HCT116 (cell line): ENCODE results near the gene TSC1. TPM values are rescaled to one million over a fixed set of nuclear protein-coding genes. Genes with fewer than 3 reads are reported as not detected.
"Not testable (repeated sequence)": the region's sequence is repeated elsewhere in the genome, so short reads cannot be mapped to it uniquely, and the experiment has no call there.

Experiments
- ATAC-seq: fragments of 200-7000 bp; cut with Tn5 transposase; 2 replicates; pipeline ENCODE4 v1.9.1; 2020; ENCODE audit warnings: mild to moderate bottlenecking, moderate library complexity
- BruUV-seq: library from RNA; stranded (reverse); fragments of 400-500 nt; replicated peaks from 2 replicates; lab custom pipeline; 2021; lab: Mats Ljungman, UMichigan
- CTCF ChIA-PET: fragments of 300-600 bp; sonication (Branson Sonifier 250); formaldehyde crosslinking; loops from one replicate; lab custom pipeline; 2021; ENCODE audit warnings: antibody characterized with exemption; lab: Charles Lee
- POLR2A ChIA-PET: fragments of 300-600, 350-600 bp; sonication (Branson Sonifier 250); formaldehyde crosslinking; loops from one replicate; lab custom pipeline; 2021; ENCODE audit warnings: antibody characterized with exemption; lab: Charles Lee
- RAD21 ChIA-PET, 2 experiments: fragments of 300-600 bp; sonication (Branson Sonifier 250); formaldehyde crosslinking; loops; one replicate each; lab custom pipeline; 2023; ENCODE audit warnings: low total read pairs in 2 of 2; ENCODE audit not compliant: uncharacterized antibody in 2 of 2, unreplicated experiment in 2 of 2, low non-redundant PET in 1 of 2; lab: Charles Lee
- DNase-seq: peaks from one replicate; pipeline ENCODE4 v3.0.0-alpha.2; 2010; ENCODE audit warnings: low read depth, low spot score
- H2AFZ ChIP-seq: fragments of 200-600 bp; shearing (Covaris generic), sonication (generic); 2 replicates; pipeline ENCODE4 v1.6.1; 2017; ENCODE audit warnings: low read depth, mixed run types, mixed read lengths, antibody characterized with exemption, low read length; ENCODE audit not compliant: poor library complexity, severe bottlenecking
- H3K27ac ChIP-seq: 2 replicates; pipeline ENCODE4 v1.5.1; 2012; ENCODE audit warnings: low read depth, low read length
- H3K27me3 ChIP-seq: fragments of 200-600 bp; sonication (generic); 2 replicates; pipeline ENCODE4 v1.6.1; 2016; ENCODE audit warnings: mixed run types, low read length, mixed read lengths; ENCODE audit not compliant: insufficient read depth
- H3K36me3 ChIP-seq, 2 experiments: fragments of 200-500 bp in 1 of 2; fragments of 200-600 bp in 1 of 2; sonication (Bioruptor generic) in 1 of 2; sonication (generic) in 1 of 2; 2 replicates each; pipeline versions ENCODE4 v1.5.1 to v1.6.1; 2014 to 2016; ENCODE audit warnings: low read length in 2 of 2, inconsistent platforms in 1 of 2, mixed read lengths in 1 of 2, mixed run types in 1 of 2; ENCODE audit not compliant: insufficient read depth in 2 of 2, control insufficient read depth in 1 of 2
- H3K4me1 ChIP-seq, 2 experiments: fragments of 200-600 bp in 1 of 2; sonication (generic) in 1 of 2; 2 replicates each; pipeline versions ENCODE4 v1.5.1 to v1.6.1; 2012 to 2017; ENCODE audit warnings: low read length in 2 of 2, inconsistent platforms in 1 of 2, mild to moderate bottlenecking in 1 of 2, mixed read lengths in 1 of 2, mixed run types in 1 of 2, moderate library complexity in 1 of 2; ENCODE audit not compliant: insufficient read depth in 2 of 2, control insufficient read depth in 1 of 2
- H3K4me2 ChIP-seq: fragments of 200-600 bp; sonication (generic); 2 replicates; pipeline ENCODE4 v1.6.1; 2017; ENCODE audit warnings: mixed run types, low read length, mixed read lengths
- H3K4me3 ChIP-seq, 2 experiments: fragments of 200-600 bp in 1 of 2; sonication (generic) in 1 of 2; replicated peaks in 1 of 2; 2 replicates each; pipeline ENCODE4 v1.5.1; 2011 to 2016; ENCODE audit warnings: low read length in 2 of 2, control low read depth in 1 of 2, low read depth in 1 of 2, mild to moderate bottlenecking in 1 of 2, mixed read lengths in 1 of 2, mixed run types in 1 of 2
- H3K79me2 ChIP-seq: fragments of 200-600 bp; sonication (generic); 2 replicates; pipeline ENCODE4 v1.6.1; 2017; ENCODE audit warnings: mild to moderate bottlenecking, mixed run types, low read length, moderate library complexity, mixed read lengths; ENCODE audit not compliant: insufficient read depth
- H3K9ac ChIP-seq: fragments of 200-600 bp; sonication (generic); 2 replicates; pipeline ENCODE4 v1.6.1; 2016; ENCODE audit warnings: low read length, mixed read lengths
- H3K9me2 ChIP-seq: fragments of 200-600 bp; sonication (generic), shearing (Covaris generic); 2 replicates; pipeline ENCODE4 v1.6.1; 2017; ENCODE audit warnings: mixed run types, mild to moderate bottlenecking, moderate library complexity; ENCODE audit not compliant: insufficient read depth
- H3K9me3 ChIP-seq, 2 experiments: fragments of 200-500 bp in 1 of 2; fragments of 200-600 bp in 1 of 2; sonication (Bioruptor generic) in 1 of 2; sonication (generic) in 1 of 2; 2 replicates each; pipeline ENCODE4 v1.6.1; 2014 to 2017; ENCODE audit warnings: low read length in 2 of 2, mixed read lengths in 2 of 2, inconsistent platforms in 1 of 2, low read depth in 1 of 2, mild to moderate bottlenecking in 1 of 2, mixed run types in 1 of 2, moderate library complexity in 1 of 2; ENCODE audit not compliant: control insufficient read depth in 1 of 2, insufficient read depth in 1 of 2
- H4K20me1 ChIP-seq: fragments of 200-600 bp; sonication (generic), shearing (Covaris generic); 2 replicates; pipeline ENCODE4 v1.6.1; 2017; ENCODE audit warnings: mixed run types, mild to moderate bottlenecking, moderate library complexity; ENCODE audit not compliant: insufficient read depth
- CBX3 ChIP-seq: IDR thresholded peaks from 2 replicates; pipeline ENCODE4 v1.6.1; 2012; ENCODE audit warnings: low read depth
- CEBPB ChIP-seq: IDR thresholded peaks from 2 replicates; pipeline ENCODE4 v1.6.1; 2012; ENCODE audit warnings: low read depth
- ELF1 ChIP-seq: IDR thresholded peaks from 2 replicates; pipeline ENCODE4 v1.6.1; 2012; ENCODE audit warnings: low read depth, borderline replicate concordance
- POLR2A ChIP-seq: IDR thresholded peaks from 2 replicates; pipeline ENCODE4 v1.7.0; 2011; ENCODE audit warnings: borderline replicate concordance; ENCODE audit not compliant: insufficient read depth, insufficient read length; ENCODE audit errors: extremely low read depth
- RAD21 ChIP-seq: IDR thresholded peaks from 2 replicates; pipeline ENCODE4 v1.6.1; 2012; ENCODE audit warnings: low read depth, mild to moderate bottlenecking
- SP1 ChIP-seq: IDR thresholded peaks from 2 replicates; pipeline ENCODE4 v1.6.1; 2012; ENCODE audit warnings: low read depth
- ZFX ChIP-seq: fragments of 450-650 bp; IDR thresholded peaks from 2 replicates; pipeline ENCODE4 v1.6.1; 2017
- intact Hi-C: fragments of 100-400 bp; cut with micrococcal nuclease; formaldehyde crosslinking; loops from 2 replicates; pipeline ENCODE4 v1.10.0; 2022
- total RNA-seq: library from RNA; stranded (reverse); gene quantifications from one replicate; pipeline ENCODE4 v1.2.1, GENCODE V29; 2021; ENCODE audit not compliant: unreplicated experiment
- TF ChIP-seq, protein P1 (sequence below): IDR thresholded peaks from 2 replicates; pipeline ENCODE4 v1.6.1; 2012
- TF ChIP-seq, protein P2 (sequence below), 3 experiments: fragments of 200-600 bp in 1 of 3; sonication (generic) in 1 of 3; IDR thresholded peaks in 2 of 3; conservative IDR thresholded peaks in 1 of 3; 2 replicates each; pipeline ENCODE4 v1.5.1; 2012 to 2017; ENCODE audit warnings: low read depth in 2 of 3, low read length in 2 of 3, antibody characterized with exemption in 1 of 3, borderline replicate concordance in 1 of 3, control low read depth in 1 of 3, mild to moderate bottlenecking in 1 of 3, mixed read lengths in 1 of 3, mixed run types in 1 of 3, moderate library complexity in 1 of 3; ENCODE audit not compliant: insufficient read depth in 1 of 3
- TF ChIP-seq, protein P3 (sequence below): IDR thresholded peaks from 2 replicates; pipeline ENCODE4 v1.6.1; 2011; ENCODE audit warnings: mild to moderate bottlenecking, low read length, moderate library complexity; ENCODE audit not compliant: insufficient replicate concordance; ENCODE audit errors: extremely low read depth

Gene TSC1
- total RNA-seq, 1 experiment from 2014 or later, result 34.5 TPM

DNA sequence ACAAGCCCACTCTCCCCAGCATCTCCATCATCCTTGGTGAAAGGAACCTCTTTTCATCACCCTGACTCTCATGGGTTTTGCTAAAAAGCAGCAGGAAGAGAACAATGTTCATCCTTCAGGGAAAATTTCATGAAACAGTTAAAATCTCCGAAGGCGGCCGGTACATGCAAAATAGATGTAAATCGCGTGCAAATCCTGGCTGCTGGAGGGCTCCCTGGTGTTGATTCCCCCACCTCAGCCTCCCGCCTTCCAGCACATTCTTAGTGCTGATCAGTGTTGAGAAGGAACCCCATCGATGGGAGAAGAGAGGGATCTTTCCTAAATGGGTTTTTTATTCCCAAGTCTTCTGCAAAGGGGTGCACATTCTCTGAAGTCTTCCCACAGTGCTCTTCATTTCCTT, 25.4 kb upstream of the TSC1 start:
- ATAC-seq, result no peak
- H3K9me2 ChIP-seq, result no peaks in the 10 kb centered on the region
- ChIA-PET POLR2A (no interaction called here), CTCF (no interaction called here)
- H4K20me1 ChIP-seq, result no peaks in the 10 kb centered on the region
- BruUV-seq, result no TSS peak
- H2AFZ ChIP-seq, result no peak overlapping the region
- H3K4me2 ChIP-seq, result no peak overlapping the region
- H3K27ac ChIP-seq, result no peak overlapping the region
- TF ChIP-seq, protein P1, sequence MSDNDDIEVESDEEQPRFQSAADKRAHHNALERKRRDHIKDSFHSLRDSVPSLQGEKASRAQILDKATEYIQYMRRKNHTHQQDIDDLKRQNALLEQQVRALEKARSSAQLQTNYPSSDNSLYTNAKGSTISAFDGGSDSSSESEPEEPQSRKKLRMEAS, result no peak
- TF ChIP-seq SP1 (no peak), RAD21 (no peak), CBX3 (no peak), ZFX (no peak), POLR2A (no peak), ELF1 (no peak), CEBPB (no peak)
- TF ChIP-seq, protein P2, sequence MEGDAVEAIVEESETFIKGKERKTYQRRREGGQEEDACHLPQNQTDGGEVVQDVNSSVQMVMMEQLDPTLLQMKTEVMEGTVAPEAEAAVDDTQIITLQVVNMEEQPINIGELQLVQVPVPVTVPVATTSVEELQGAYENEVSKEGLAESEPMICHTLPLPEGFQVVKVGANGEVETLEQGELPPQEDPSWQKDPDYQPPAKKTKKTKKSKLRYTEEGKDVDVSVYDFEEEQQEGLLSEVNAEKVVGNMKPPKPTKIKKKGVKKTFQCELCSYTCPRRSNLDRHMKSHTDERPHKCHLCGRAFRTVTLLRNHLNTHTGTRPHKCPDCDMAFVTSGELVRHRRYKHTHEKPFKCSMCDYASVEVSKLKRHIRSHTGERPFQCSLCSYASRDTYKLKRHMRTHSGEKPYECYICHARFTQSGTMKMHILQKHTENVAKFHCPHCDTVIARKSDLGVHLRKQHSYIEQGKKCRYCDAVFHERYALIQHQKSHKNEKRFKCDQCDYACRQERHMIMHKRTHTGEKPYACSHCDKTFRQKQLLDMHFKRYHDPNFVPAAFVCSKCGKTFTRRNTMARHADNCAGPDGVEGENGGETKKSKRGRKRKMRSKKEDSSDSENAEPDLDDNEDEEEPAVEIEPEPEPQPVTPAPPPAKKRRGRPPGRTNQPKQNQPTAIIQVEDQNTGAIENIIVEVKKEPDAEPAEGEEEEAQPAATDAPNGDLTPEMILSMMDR (IDR thresholded peaks at IDR 0.05 in 2 of 3, conservative IDR thresholded peaks at IDR 0.05 in 1 of 3; ENCODE audit: borderline replicate concordance in 1 of 3, insufficient read depth in 1 of 3, low read depth in 2 of 3, low read length in 2 of 3), result no peak
- TF ChIP-seq, protein P3, sequence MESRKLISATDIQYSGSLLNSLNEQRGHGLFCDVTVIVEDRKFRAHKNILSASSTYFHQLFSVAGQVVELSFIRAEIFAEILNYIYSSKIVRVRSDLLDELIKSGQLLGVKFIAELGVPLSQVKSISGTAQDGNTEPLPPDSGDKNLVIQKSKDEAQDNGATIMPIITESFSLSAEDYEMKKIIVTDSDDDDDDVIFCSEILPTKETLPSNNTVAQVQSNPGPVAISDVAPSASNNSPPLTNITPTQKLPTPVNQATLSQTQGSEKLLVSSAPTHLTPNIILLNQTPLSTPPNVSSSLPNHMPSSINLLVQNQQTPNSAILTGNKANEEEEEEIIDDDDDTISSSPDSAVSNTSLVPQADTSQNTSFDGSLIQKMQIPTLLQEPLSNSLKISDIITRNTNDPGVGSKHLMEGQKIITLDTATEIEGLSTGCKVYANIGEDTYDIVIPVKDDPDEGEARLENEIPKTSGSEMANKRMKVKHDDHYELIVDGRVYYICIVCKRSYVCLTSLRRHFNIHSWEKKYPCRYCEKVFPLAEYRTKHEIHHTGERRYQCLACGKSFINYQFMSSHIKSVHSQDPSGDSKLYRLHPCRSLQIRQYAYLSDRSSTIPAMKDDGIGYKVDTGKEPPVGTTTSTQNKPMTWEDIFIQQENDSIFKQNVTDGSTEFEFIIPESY, result no peak
- TF ChIP-seq, all 23 proteins: peak for 0
- Histone ChIP-seq H3K27me3 (no peaks in the 10 kb centered on the region), H3K4me1 (peaks cover 0 to 6% of the 10 kb centered on the region in 2 experiments; a peak in 1 of 4 replicates), H3K9ac (no peak overlapping the region), H3K4me3 (no peak overlapping the region), H3K9me3 (no peaks in the 10 kb centered on the region), H3K36me3 (no peaks in the 10 kb centered on the region), H3K79me2 (no peaks in the 10 kb centered on the region)
- no peak for DNase-seq
- RAD21 ChIA-PET, result no interaction called here
- intact Hi-C loops, result loop anchor here (5.0 to 10.0 kb wide), 2 partner anchors 315 to 462 kb away; no protein-coding TSS in a partner anchor

DNA sequence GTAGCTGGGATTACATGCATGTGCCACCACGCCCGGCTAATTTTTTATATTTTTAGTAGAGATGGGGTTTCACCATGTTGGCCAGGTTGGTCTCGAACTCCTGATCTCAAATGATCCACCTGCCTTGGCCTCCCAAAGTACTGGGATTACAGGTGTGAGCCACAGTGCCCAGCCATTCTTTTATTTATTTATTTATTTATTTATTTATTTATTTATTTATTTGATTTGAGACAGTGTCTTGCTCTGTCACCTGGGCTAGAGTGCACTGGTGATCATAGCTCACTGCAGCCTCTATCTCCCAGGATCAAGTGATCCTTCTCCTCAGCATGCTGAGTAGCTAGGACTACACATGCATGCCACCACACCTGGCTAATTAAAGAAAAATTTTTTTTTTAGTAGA, 23.5 kb upstream of the TSC1 start:
- intact Hi-C loops, H3K36me3 ChIP-seq, H3K9ac ChIP-seq, H3K9me2 ChIP-seq, H4K20me1 ChIP-seq, CTCF ChIA-PET, ATAC-seq, H3K9me3 ChIP-seq, BruUV-seq, H3K79me2 ChIP-seq, H3K4me2 ChIP-seq, POLR2A ChIA-PET, H2AFZ ChIP-seq, DNase-seq, H3K27me3 ChIP-seq, H3K27ac ChIP-seq, RAD21 ChIA-PET, H3K4me3 ChIP-seq, H3K4me1 ChIP-seq: not testable (repeated sequence)
